Neural crest cell (in vitro differentiated cells): ENCODE measurements around the gene RYR2. TPM values are rescaled to one million over a fixed set of nuclear protein-coding genes. Genes with fewer than 3 reads are reported as not detected.

Source experiments
- DNase-seq: peaks from one replicate; pipeline ENCODE4 v3.0.0; 2021; ENCODE audit warnings: low read depth, mixed read lengths, low spot score
- H3K27ac Mint-ChIP-seq: one replicate; pipeline ENCODE4 v1.8.0; 2021; ENCODE audit warnings: mild to moderate bottlenecking, mixed read lengths; ENCODE audit not compliant: unreplicated experiment
- H3K27me3 Mint-ChIP-seq: 2 replicates; pipeline ENCODE4 v1.8.0; 2021; ENCODE audit warnings: low read depth, mild to moderate bottlenecking, mixed read lengths
- H3K36me3 Mint-ChIP-seq: 2 replicates; pipeline ENCODE4 v1.8.0; 2021; ENCODE audit warnings: low read depth, mild to moderate bottlenecking, mixed read lengths
- H3K4me1 Mint-ChIP-seq: 2 replicates; pipeline ENCODE4 v1.8.0; 2021; ENCODE audit warnings: mixed read lengths
- H3K4me3 Mint-ChIP-seq: one replicate; pipeline ENCODE4 v1.8.0; 2021; ENCODE audit warnings: mild to moderate bottlenecking, mixed read lengths
- H3K9me3 Mint-ChIP-seq: 2 replicates; pipeline ENCODE4 v1.8.0; 2021; ENCODE audit warnings: mixed read lengths
- total RNA-seq: library from RNA; stranded (reverse); gene quantifications from 2 replicates; pipeline ENCODE4 v1.2.1, GENCODE V29; 2021
- TF ChIP-seq, protein P1 (sequence below): fragments of 200-600 bp; sonication (generic); conservative IDR thresholded peaks from 2 replicates; pipeline ENCODE4 v1.5.0; 2021; ENCODE audit warnings: antibody characterized with exemption, mild to moderate bottlenecking

RYR2 gene
- total RNA-seq, 1 donor from 2014 or later, result 0.07 TPM

DNA sequence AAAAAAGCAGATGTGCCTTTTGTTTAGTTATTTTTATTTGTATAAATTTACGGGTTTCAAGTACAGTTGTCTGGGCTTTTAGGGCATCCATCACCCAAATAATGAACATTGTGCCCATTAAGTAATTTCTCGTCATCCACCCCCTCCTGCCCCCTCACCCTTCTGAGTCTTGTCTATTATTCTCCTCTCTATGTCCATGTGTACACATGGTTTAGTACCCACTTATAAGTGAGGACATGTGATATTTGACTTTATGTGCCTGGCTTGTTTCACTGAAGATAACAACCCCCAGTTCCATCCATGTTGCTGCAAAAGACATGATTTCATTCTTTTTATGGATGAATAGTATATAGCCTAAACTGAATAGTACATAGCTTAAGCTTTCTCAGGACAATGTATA lies 659.5 kb downstream of the RYR2 start:
- H3K4me3 Mint-ChIP-seq, result no peak overlapping the region
- TF ChIP-seq, protein P1, sequence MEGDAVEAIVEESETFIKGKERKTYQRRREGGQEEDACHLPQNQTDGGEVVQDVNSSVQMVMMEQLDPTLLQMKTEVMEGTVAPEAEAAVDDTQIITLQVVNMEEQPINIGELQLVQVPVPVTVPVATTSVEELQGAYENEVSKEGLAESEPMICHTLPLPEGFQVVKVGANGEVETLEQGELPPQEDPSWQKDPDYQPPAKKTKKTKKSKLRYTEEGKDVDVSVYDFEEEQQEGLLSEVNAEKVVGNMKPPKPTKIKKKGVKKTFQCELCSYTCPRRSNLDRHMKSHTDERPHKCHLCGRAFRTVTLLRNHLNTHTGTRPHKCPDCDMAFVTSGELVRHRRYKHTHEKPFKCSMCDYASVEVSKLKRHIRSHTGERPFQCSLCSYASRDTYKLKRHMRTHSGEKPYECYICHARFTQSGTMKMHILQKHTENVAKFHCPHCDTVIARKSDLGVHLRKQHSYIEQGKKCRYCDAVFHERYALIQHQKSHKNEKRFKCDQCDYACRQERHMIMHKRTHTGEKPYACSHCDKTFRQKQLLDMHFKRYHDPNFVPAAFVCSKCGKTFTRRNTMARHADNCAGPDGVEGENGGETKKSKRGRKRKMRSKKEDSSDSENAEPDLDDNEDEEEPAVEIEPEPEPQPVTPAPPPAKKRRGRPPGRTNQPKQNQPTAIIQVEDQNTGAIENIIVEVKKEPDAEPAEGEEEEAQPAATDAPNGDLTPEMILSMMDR, result no peak
- no peaks in the 10 kb centered on the region for H3K4me1 Mint-ChIP-seq
- no peaks in the 10 kb centered on the region for H3K36me3 Mint-ChIP-seq
- DNase-seq, result no peak
- no peaks in the 10 kb centered on the region for H3K27me3 Mint-ChIP-seq
- H3K9me3 Mint-ChIP-seq, result no peaks in the 10 kb centered on the region
- H3K27ac Mint-ChIP-seq, result no peak overlapping the region

- H3K4me1 Mint-ChIP-seq, result no peaks in the 10 kb centered on the region
- no peaks in the 10 kb centered on the region for H3K9me3 Mint-ChIP-seq
- no peak overlapping the region for H3K4me3 Mint-ChIP-seq
- H3K27me3 Mint-ChIP-seq, result no peaks in the 10 kb centered on the region
- H3K36me3 Mint-ChIP-seq, result no peaks in the 10 kb centered on the region
- H3K27ac Mint-ChIP-seq, result no peak overlapping the region
- TF ChIP-seq, protein P1, result no peak
- DNase-seq, result no peak
Measured at GRCh38 chr1:237702161-237702560, 660.2 kb downstream of the RYR2 start.

DNA sequence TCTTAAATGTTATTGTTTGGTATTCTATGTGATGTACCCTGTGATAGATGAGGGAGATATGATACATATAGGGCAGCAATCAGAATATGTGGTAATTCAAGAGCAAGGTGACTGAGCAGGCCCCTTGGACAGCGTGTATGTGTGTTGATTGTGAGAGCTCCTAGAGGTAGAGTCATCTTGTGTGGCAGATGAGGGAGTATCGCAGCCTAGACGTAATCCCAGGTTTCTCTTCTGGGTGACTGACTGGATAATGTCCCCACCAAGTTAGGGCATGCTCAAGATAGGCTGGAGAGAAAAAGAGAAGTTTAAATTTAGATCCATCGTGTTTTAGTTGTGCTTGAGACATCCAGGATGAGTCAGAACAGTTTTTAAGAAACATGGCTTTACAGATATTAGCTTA lies 663.5 kb downstream of the RYR2 start:
- TF ChIP-seq, protein P1, result no peak
- Mint-ChIP-seq H3K4me3 (no peak overlapping the region), H3K4me1 (no peaks in the 10 kb centered on the region), H3K27ac (no peak overlapping the region), H3K36me3 (no peaks in the 10 kb centered on the region), H3K27me3 (no peaks in the 10 kb centered on the region), H3K9me3 (no peaks in the 10 kb centered on the region)
- DNase-seq, result no peak

DNA sequence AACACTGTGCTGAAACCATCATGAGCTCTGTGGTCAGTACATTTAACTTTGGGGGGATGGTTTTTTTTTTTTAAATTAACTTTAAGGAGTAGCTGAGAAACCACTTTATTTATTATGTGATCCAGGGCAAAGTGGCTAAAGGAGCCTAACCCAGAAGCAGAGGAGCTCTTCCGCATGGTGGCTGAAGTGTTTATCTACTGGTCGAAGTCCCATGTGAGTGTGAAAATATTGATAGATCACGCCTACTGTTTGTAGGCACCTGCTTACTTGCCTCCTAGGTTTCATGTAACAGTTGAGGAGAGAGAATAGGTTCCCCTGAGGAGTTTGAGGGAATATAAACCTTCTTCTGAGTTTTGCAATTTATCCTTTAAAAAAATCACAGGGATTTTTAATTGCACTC lies 667.4 kb downstream of the RYR2 start:
- no peaks in the 10 kb centered on the region for H3K36me3 Mint-ChIP-seq
- H3K27ac Mint-ChIP-seq, result no peak overlapping the region
- TF ChIP-seq, protein P1, result no peak
- H3K9me3 Mint-ChIP-seq, result no peaks in the 10 kb centered on the region
- H3K4me3 Mint-ChIP-seq, result no peak overlapping the region
- peaks cover 4% of the 10 kb centered on the region for H3K4me1 Mint-ChIP-seq
- H3K27me3 Mint-ChIP-seq, result no peaks in the 10 kb centered on the region
- no peak for DNase-seq

GRCh38 chr1:237711281-237711680 lies 669.3 kb downstream of the RYR2 start:
- Mint-ChIP-seq H3K4me3 (no peak overlapping the region), H3K27ac (no peak overlapping the region), H3K36me3 (no peaks in the 10 kb centered on the region), H3K4me1 (peaks cover 4% of the 10 kb centered on the region), H3K27me3 (no peaks in the 10 kb centered on the region), H3K9me3 (no peaks in the 10 kb centered on the region)
- TF ChIP-seq, protein P1, result no peak
- no peak for DNase-seq

DNA sequence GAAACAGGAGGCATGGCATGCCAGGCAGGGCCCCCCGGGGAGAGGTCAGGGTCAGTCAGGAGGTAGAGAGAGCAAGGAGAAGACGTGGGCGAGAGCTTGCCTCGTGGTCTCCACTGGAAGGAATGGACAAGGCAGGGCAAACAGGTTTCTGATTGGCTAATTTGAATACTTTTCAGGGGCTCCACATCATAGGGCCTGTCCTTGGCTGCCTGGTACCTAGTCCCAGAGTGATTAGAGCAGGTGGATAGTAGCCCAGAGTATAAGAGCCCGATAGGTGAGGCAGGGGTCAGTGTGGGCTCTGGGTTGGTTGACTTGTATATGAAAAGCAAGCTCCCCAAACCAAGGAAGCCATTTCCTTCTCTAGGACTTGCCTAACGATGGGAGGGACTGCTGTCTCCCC lies 670.1 kb downstream of the RYR2 start:
- no peak for DNase-seq
- TF ChIP-seq, protein P1, result no peak
- no peaks in the 10 kb centered on the region for H3K9me3 Mint-ChIP-seq
- no peak overlapping the region for H3K4me3 Mint-ChIP-seq
- H3K27me3 Mint-ChIP-seq, result no peaks in the 10 kb centered on the region
- H3K27ac Mint-ChIP-seq, result no peak overlapping the region
- H3K4me1 Mint-ChIP-seq, result peaks cover 8% of the 10 kb centered on the region
- no peaks in the 10 kb centered on the region for H3K36me3 Mint-ChIP-seq
